IMR-90 (cell line): Measurements from ENCODE around the gene ANLN. TPM values are rescaled to one million over a fixed set of nuclear protein-coding genes. Genes with fewer than 3 reads are reported as not detected.

Experiments used
- ATAC-seq: fragments of 200-7000 bp; cut with Tn5 transposase; 2 replicates; pipeline ENCODE4 v1.9.1; 2020; ENCODE audit warnings: low read depth, mild to moderate bottlenecking, moderate library complexity
- BruUV-seq: library from RNA; stranded (reverse); fragments of 400-500 nt; replicated peaks from 2 replicates; lab custom pipeline; 2021; lab: Mats Ljungman, UMichigan
- CTCF ChIA-PET: fragments of 300-600 bp; formaldehyde crosslinking; extraction: SDS; loops from one replicate; lab custom pipeline; 2021; ENCODE audit warnings: antibody characterized with exemption; lab: Yijun Ruan, JAX
- POLR2A ChIA-PET: fragments of 300-600 bp; sonication (Branson Sonifier 250); formaldehyde crosslinking; loops from one replicate; lab custom pipeline; 2022; ENCODE audit warnings: antibody characterized with exemption; ENCODE audit not compliant: unreplicated experiment; lab: Charles Lee
- DNase-seq: peaks from one replicate; pipeline ENCODE4 v3.0.0; 2013
- H2AFZ ChIP-seq: replicated peaks from 2 replicates; pipeline ENCODE3; 2013; ENCODE audit warnings: low read length, mild to moderate bottlenecking; ENCODE audit not compliant: poor library complexity
- H2AK5ac ChIP-seq: 2 replicates; pipeline ENCODE4 v1.6.1; 2013; ENCODE audit warnings: low read depth, low read length, inconsistent platforms
- H2AK9ac ChIP-seq: replicated peaks from 2 replicates; pipeline ENCODE3; 2013; ENCODE audit warnings: mild to moderate bottlenecking, low read depth, low read length, moderate library complexity; ENCODE audit not compliant: poor library complexity
- H2BK120ac ChIP-seq: 2 replicates; pipeline ENCODE4 v1.6.1; 2013; ENCODE audit warnings: low read depth, low read length, inconsistent platforms
- H2BK15ac ChIP-seq: 3 replicates; pipeline ENCODE4 v1.6.1; 2013; ENCODE audit warnings: low read depth, low read length, inconsistent platforms
- H2BK20ac ChIP-seq: 2 replicates; pipeline ENCODE4 v1.6.1; 2013; ENCODE audit warnings: low read depth, mild to moderate bottlenecking, inconsistent platforms, low read length, moderate library complexity
- H2BK5ac ChIP-seq: 2 replicates; pipeline ENCODE4 v1.6.1; 2013; ENCODE audit warnings: mild to moderate bottlenecking, low read depth, low read length, inconsistent platforms; ENCODE audit not compliant: poor library complexity, severe bottlenecking
- H3K14ac ChIP-seq: replicated peaks from 2 replicates; pipeline ENCODE4 v1.6.1; 2013; ENCODE audit warnings: low read depth, low read length, inconsistent platforms
- H3K18ac ChIP-seq: 2 replicates; pipeline ENCODE4 v1.6.1; 2013; ENCODE audit warnings: low read depth, low read length, control low read depth
- H3K23ac ChIP-seq: 2 replicates; pipeline ENCODE4 v1.6.1; 2013; ENCODE audit warnings: low read depth, low read length, inconsistent platforms
- H3K27ac ChIP-seq: 2 replicates; pipeline ENCODE4 v1.5.1; 2013; ENCODE audit warnings: mild to moderate bottlenecking, control low read depth, low read length; ENCODE audit not compliant: insufficient read depth
- H3K27me3 ChIP-seq: 2 replicates; pipeline ENCODE4 v1.6.1; 2013; ENCODE audit warnings: low read length; ENCODE audit not compliant: control insufficient read depth, insufficient read depth
- H3K36me3 ChIP-seq: 2 replicates; pipeline ENCODE4 v1.6.1; 2013; ENCODE audit warnings: low read length, mixed read lengths; ENCODE audit not compliant: control insufficient read depth, insufficient read depth
- H3K4ac ChIP-seq: 2 replicates; pipeline ENCODE4 v1.6.1; 2013; ENCODE audit warnings: low read depth, low read length, inconsistent platforms
- H3K4me1 ChIP-seq: 2 replicates; pipeline ENCODE4 v1.6.1; 2013; ENCODE audit warnings: low read length, mixed read lengths; ENCODE audit not compliant: control insufficient read depth, insufficient read depth
- H3K4me2 ChIP-seq: 2 replicates; pipeline ENCODE4 v1.6.1; 2013; ENCODE audit warnings: low read depth, mild to moderate bottlenecking, control low read depth, low read length, moderate library complexity
- H3K4me3 ChIP-seq: 2 replicates; pipeline ENCODE4 v1.5.1; 2013; ENCODE audit warnings: low read depth, mild to moderate bottlenecking, control low read depth, low read length, moderate library complexity; ENCODE audit not compliant: insufficient read depth
- H3K56ac ChIP-seq: 2 replicates; pipeline ENCODE4 v1.6.1; 2013; ENCODE audit warnings: low read length, inconsistent platforms; ENCODE audit not compliant: insufficient read depth; ENCODE audit errors: extremely low read depth
- H3K79me1 ChIP-seq, 2 experiments: 2 replicates each; pipeline ENCODE4 v1.6.1; 2013; ENCODE audit warnings: low read length in 2 of 2, inconsistent platforms in 1 of 2, low read depth in 1 of 2
- H3K9ac ChIP-seq: 2 replicates; pipeline ENCODE4 v1.6.1; 2013; ENCODE audit warnings: low read depth, low read length, control low read depth
- H3K9me1 ChIP-seq: 2 replicates; pipeline ENCODE4 v1.6.1; 2013; ENCODE audit warnings: low read length, inconsistent platforms; ENCODE audit not compliant: insufficient read depth
- H3K9me3 ChIP-seq: 2 replicates; pipeline ENCODE4 v1.6.1; 2013; ENCODE audit warnings: low read length; ENCODE audit not compliant: control insufficient read depth, insufficient read depth
- H4K20me1 ChIP-seq: 2 replicates; pipeline ENCODE4 v1.6.1; 2013; ENCODE audit warnings: low read length, inconsistent platforms; ENCODE audit not compliant: insufficient read depth
- H4K5ac ChIP-seq: 2 replicates; pipeline ENCODE4 v1.6.1; 2013; ENCODE audit warnings: mild to moderate bottlenecking, low read depth, low read length, control low read depth
- H4K8ac ChIP-seq, 2 experiments: 2 replicates each; pipeline ENCODE4 v1.6.1; 2013; ENCODE audit warnings: low read depth in 2 of 2, low read length in 2 of 2, control low read depth in 1 of 2, inconsistent platforms in 1 of 2
- H4K91ac ChIP-seq: 2 replicates; pipeline ENCODE4 v1.6.1; 2013; ENCODE audit warnings: low read depth, low read length, inconsistent platforms; ENCODE audit not compliant: insufficient read depth
- CHD1 ChIP-seq: IDR thresholded peaks from 2 replicates; pipeline ENCODE4 v1.6.1; 2012; ENCODE audit warnings: low read depth, low read length, improper control_type of control experiment
- CTCF ChIP-seq: conservative IDR thresholded peaks from 2 replicates; pipeline ENCODE4 v1.5.1; 2012; ENCODE audit warnings: mild to moderate bottlenecking, low read depth, low read length, improper control_type of control experiment
- MAZ ChIP-seq: IDR thresholded peaks from 2 replicates; pipeline ENCODE4 v1.6.1; 2012; ENCODE audit warnings: low read depth, mild to moderate bottlenecking, low read length, improper control_type of control experiment, moderate library complexity, borderline replicate concordance
- MXI1 ChIP-seq: IDR thresholded peaks from 2 replicates; pipeline ENCODE4 v1.6.1; 2012; ENCODE audit warnings: low read depth, mild to moderate bottlenecking, low read length, moderate library complexity, borderline replicate concordance
- POLR2A ChIP-seq: IDR thresholded peaks from 2 replicates; pipeline ENCODE4 v1.6.1; 2012; ENCODE audit warnings: mild to moderate bottlenecking, low read depth, low read length
- RFX5 ChIP-seq: IDR thresholded peaks from 2 replicates; pipeline ENCODE4 v1.8.0; 2012; ENCODE audit warnings: low read depth, mild to moderate bottlenecking, low read length, moderate library complexity
- WGBS, 2 experiments: methylation state at CpG; one replicate each; pipeline versions ENCODE4 v1.1.5 to v1.1.7; 2013; ENCODE audit warnings: missing lambda C conversion rate in 2 of 2; ENCODE audit not compliant: insufficient read length in 1 of 2; ENCODE audit errors: extremely low coverage in 2 of 2; 5-methylcytosine and 5-hydroxymethylcytosine counted together
- dilution Hi-C: fragments of 300-500 bp; cut with HindIII; formaldehyde crosslinking; loops from one replicate; pipeline ENCODE4 v1.14.3; 2018; ENCODE audit warnings: low sequenced_read_pairs; ENCODE audit not compliant: unreplicated experiment
- in situ Hi-C: fragments of 300-500 bp; cut with MboI; formaldehyde crosslinking; loops from 3 replicates; pipeline ENCODE4 v1.14.3; 2019; ENCODE audit warnings: low sequenced_read_pairs, inconsistent platforms, mixed read lengths
- intact Hi-C: fragments of 100-400 bp; cut with micrococcal nuclease; formaldehyde crosslinking; loops from 2 replicates; pipeline ENCODE4 v1.10.0; 2022
- polyA plus RNA-seq, 3 experiments: library from polyadenylated mRNA; depleted of rRNA; stranded (reverse); fragments of >200 nt; gene quantifications; 2 replicates each; pipeline ENCODE4 v1.2.3, GENCODE V29; 2012; ENCODE audit warnings: low replicate concordance in 1 of 3
- total RNA-seq: library from RNA; depleted of rRNA; stranded (reverse); fragments of >200 nt; gene quantifications from 2 replicates; pipeline ENCODE4 v1.2.3, GENCODE V29; 2012
- TF ChIP-seq, protein P1 (sequence below): fragments of 150-350 bp; IDR thresholded peaks from 2 replicates; pipeline ENCODE4 v1.6.1; 2016; ENCODE audit warnings: low read depth, mild to moderate bottlenecking, low read length, moderate library complexity, borderline replicate concordance

The ANLN gene
- total and polyA plus RNA-seq, 2 of the 4 experiments (the other 2 are of a cell fraction) = 60.5 to 276 TPM

DNA sequence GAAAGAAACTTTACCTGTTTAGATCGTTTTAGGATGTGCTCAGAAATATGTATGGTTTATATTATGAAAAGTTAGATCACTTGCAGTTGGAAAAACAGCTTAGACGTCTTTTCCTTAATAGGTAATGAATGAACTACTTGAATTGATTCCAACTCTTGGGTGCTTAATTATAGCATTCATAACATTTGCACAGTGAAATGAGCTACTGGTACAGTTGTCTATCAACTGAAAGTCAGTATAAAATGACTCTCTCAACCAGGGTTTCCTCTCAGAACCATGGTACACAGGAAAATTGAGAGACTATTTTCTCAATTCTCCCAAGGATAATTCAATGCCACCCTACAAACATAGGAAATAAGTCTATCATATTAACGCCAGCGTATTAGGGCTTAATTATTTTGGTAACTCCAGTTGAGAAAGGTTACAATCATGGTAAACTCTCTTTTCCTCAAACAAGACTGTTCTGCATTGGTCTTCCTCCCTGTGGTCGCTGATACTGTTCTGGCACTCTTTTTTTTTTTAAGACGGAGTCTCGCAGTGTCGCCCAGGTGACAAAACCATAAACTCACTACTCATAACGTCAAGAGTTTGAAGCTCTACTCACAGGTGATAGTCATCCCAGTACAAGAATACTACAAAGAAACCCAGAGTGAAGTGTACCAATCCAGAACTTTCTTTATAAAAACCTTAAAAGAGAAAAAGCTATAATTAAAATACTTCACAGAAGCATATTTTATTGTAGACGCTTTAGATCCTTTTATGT, 2.0 kb downstream of the ANLN start:
- ChIA-PET POLR2A (no interaction called here), CTCF (interaction anchor here (0.6 kb wide), 2 partner anchors 749 to 1336 kb away, joined by 3 to 4 read pairs; no protein-coding TSS in a partner anchor)
- peak overlapping the region; percentile 89; the same call in 2 of the 3 replicates for H2BK15ac ChIP-seq
- peaks cover 2% of the 10 kb centered on the region; the same call in 1 of the 2 replicates for H3K36me3 ChIP-seq
- peaks cover 2% of the 10 kb centered on the region for H3K9me3 ChIP-seq
- WGBS, 2 experiments = no CpG with 5 or more reads among the region's 10 CpGs
- peak overlapping the region; percentile 95 for H2BK5ac ChIP-seq
- peak overlapping the region; percentile 58 for H3K4me3 ChIP-seq
- H2BK20ac ChIP-seq = peak overlapping the region; percentile 81
- no peak overlapping the region for H2AK9ac ChIP-seq
- dilution Hi-C loops (no loop called here), intact Hi-C loops (no loop called here), in situ Hi-C loops (no loop called here)
- H3K9ac ChIP-seq = peak overlapping the region; percentile 64
- peak overlapping the region; percentile 84 for H4K91ac ChIP-seq
- H3K23ac ChIP-seq = peak overlapping the region; percentile 73; the same call in 1 of the 2 replicates
- H4K8ac ChIP-seq = peak overlapping the region; percentile 60 to 94
- peak overlapping the region; percentile 89; the same call in 1 of the 2 replicates for H2AK5ac ChIP-seq
- peak overlapping the region; percentile 75 for H3K56ac ChIP-seq
- H3K4me2 ChIP-seq = peak overlapping the region; percentile 92
- H2AFZ ChIP-seq = no peak overlapping the region
- ATAC-seq = no peak
- TF ChIP-seq MAZ = no peak
- TF ChIP-seq POLR2A = no peak
- TF ChIP-seq MXI1 = no peak
- TF ChIP-seq, protein P1, sequence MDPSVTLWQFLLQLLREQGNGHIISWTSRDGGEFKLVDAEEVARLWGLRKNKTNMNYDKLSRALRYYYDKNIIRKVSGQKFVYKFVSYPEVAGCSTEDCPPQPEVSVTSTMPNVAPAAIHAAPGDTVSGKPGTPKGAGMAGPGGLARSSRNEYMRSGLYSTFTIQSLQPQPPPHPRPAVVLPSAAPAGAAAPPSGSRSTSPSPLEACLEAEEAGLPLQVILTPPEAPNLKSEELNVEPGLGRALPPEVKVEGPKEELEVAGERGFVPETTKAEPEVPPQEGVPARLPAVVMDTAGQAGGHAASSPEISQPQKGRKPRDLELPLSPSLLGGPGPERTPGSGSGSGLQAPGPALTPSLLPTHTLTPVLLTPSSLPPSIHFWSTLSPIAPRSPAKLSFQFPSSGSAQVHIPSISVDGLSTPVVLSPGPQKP = no peak
- no peak for TF ChIP-seq CTCF
- no peak for TF ChIP-seq CHD1
- no peak for TF ChIP-seq RFX5
- H3K18ac ChIP-seq = peak overlapping the region; percentile 90
- H4K20me1 ChIP-seq = no peaks in the 10 kb centered on the region
- peak overlapping the region; percentile 72; the same call in 1 of the 2 replicates for H3K27ac ChIP-seq
- peaks cover under 1 to 7% of the 10 kb centered on the region in 2 experiments for H3K79me1 ChIP-seq
- peak overlapping the region; percentile 91 for H3K4ac ChIP-seq
- peak overlapping the region; percentile 91 for H3K14ac ChIP-seq
- H4K5ac ChIP-seq = peak overlapping the region; percentile 94
- no peaks in the 10 kb centered on the region for H3K27me3 ChIP-seq
- peaks cover 9% of the 10 kb centered on the region for H3K4me1 ChIP-seq
- BruUV-seq = no TSS peak
- H2BK120ac ChIP-seq = peak overlapping the region; percentile 94
- H3K9me1 ChIP-seq = peaks cover 3% of the 10 kb centered on the region; the same call in 1 of the 2 replicates
- DNase-seq = peak; percentile 24
